HepG2 (cell line): ENCODE results near the gene S100A5. TPM values are rescaled to one million over a fixed set of nuclear protein-coding genes. Genes with fewer than 3 reads are reported as not detected.

Experiments used
- CREM ChIP-seq, 2 experiments: sonication (generic) in 1 of 2; formaldehyde crosslinking in 1 of 2; IDR thresholded peaks; 2 replicates each; pipeline versions ENCODE4 v1.4.0 to v1.6.1; 2016 to 2020; ENCODE audit warnings: antibody characterized with exemption in 1 of 2, mild to moderate bottlenecking in 1 of 2, missing genetic modification reagents in 1 of 2
- HMGA1 ChIP-seq: sonication (generic); formaldehyde crosslinking; conservative IDR thresholded peaks from 2 replicates; pipeline ENCODE4 v1.4.0; 2020; ENCODE audit warnings: missing genetic modification reagents
- HOMEZ ChIP-seq: IDR thresholded peaks from 2 replicates; pipeline ENCODE4 v1.6.1; 2016; ENCODE audit warnings: low read depth
- JUNB ChIP-seq: sonication (generic); formaldehyde crosslinking; IDR thresholded peaks from 2 replicates; pipeline ENCODE4 v1.8.0; 2022; ENCODE audit warnings: missing genetic modification reagents, mild to moderate bottlenecking, borderline replicate concordance
- KDM2A ChIP-seq: sonication (generic); formaldehyde crosslinking; IDR thresholded peaks from 2 replicates; pipeline ENCODE4 v1.4.0; 2020; ENCODE audit warnings: low read depth, missing genetic modification reagents, borderline replicate concordance
- KDM6A ChIP-seq: IDR thresholded peaks from 2 replicates; pipeline ENCODE4 v1.6.1; 2016; ENCODE audit warnings: low read depth
- NFKBIZ ChIP-seq: IDR thresholded peaks from 2 replicates; pipeline ENCODE4 v1.6.1; 2018; ENCODE audit warnings: missing genetic modification reagents, missing compliant biosample characterization
- RARG ChIP-seq: sonication (generic); formaldehyde crosslinking; IDR thresholded peaks from 2 replicates; pipeline ENCODE4 v1.4.0; 2020; ENCODE audit warnings: low read depth, mild to moderate bottlenecking, missing genetic modification reagents
- RXRA ChIP-seq: sonication (generic); formaldehyde crosslinking; IDR thresholded peaks from 2 replicates; pipeline ENCODE4 v1.5.1; 2020; ENCODE audit warnings: missing genetic modification reagents
- TBX3 ChIP-seq: fragments of 450-650 bp; IDR thresholded peaks from 2 replicates; pipeline ENCODE4 v1.6.1; 2017; ENCODE audit warnings: antibody characterized with exemption, mild to moderate bottlenecking, inconsistent platforms, borderline replicate concordance
- ZFP37 ChIP-seq: sonication (generic); formaldehyde crosslinking; IDR thresholded peaks from 2 replicates; pipeline ENCODE4 v1.4.0; 2020; ENCODE audit warnings: missing genetic modification reagents, borderline replicate concordance
- ZFX ChIP-seq: sonication (generic); formaldehyde crosslinking; IDR thresholded peaks from 2 replicates; pipeline ENCODE4 v1.4.0; 2020; ENCODE audit warnings: mild to moderate bottlenecking, low read depth, missing genetic modification reagents, moderate library complexity
- ZNF292 ChIP-seq: sonication (generic); formaldehyde crosslinking; IDR thresholded peaks from 2 replicates; pipeline ENCODE4 v1.8.1; 2022; ENCODE audit warnings: mild to moderate bottlenecking, low read depth, missing genetic modification reagents, borderline replicate concordance
- ZNF788 ChIP-seq: sonication (generic); formaldehyde crosslinking; IDR thresholded peaks from 2 replicates; pipeline ENCODE4 v1.5.0; 2020; ENCODE audit warnings: mild to moderate bottlenecking, missing genetic modification reagents, borderline replicate concordance
- polyA plus RNA-seq, 8 experiments: library from polyadenylated mRNA; depleted of rRNA in 3 of 8; stranded (reverse) in 7 of 8; unstranded in 1 of 8; fragments of >200 nt; fragmentation: Illumina TruSeq in 4 of 8; extraction: Trizol in 4 of 8; gene quantifications; 2 replicates each; pipeline versions ENCODE4 v1.2.1 to v1.2.3, GENCODE V29; 2011 to 2016; ENCODE audit warnings: low read depth in 4 of 8, missing spikeins in 1 of 8, mixed read lengths in 1 of 8; ENCODE audit not compliant: insufficient read depth in 1 of 8
- total RNA-seq, 5 experiments: library from RNA; depleted of rRNA; stranded (reverse); fragments of >200 nt; fragmentation: Illumina TruSeq; extraction: Trizol; gene quantifications; 2 replicates each; pipeline ENCODE4 v1.2.3, GENCODE V29; 2016; ENCODE audit warnings: low read depth in 1 of 5
- TF ChIP-seq, protein P1 (sequence below): sonication (generic); formaldehyde crosslinking; IDR thresholded peaks from 2 replicates; pipeline ENCODE4 v1.4.0; 2020; ENCODE audit warnings: missing genetic modification reagents
- TF ChIP-seq, protein P2 (sequence below): sonication (generic); formaldehyde crosslinking; IDR thresholded peaks from 2 replicates; pipeline ENCODE4 v1.8.0; 2022; ENCODE audit warnings: missing genetic modification reagents, mild to moderate bottlenecking, borderline replicate concordance
- TF ChIP-seq, protein P3 (sequence below): IDR thresholded peaks from 2 replicates; pipeline ENCODE4 v1.6.1; 2018; ENCODE audit warnings: missing genetic modification reagents, mild to moderate bottlenecking, missing compliant biosample characterization

The S100A5 gene
- total and polyA plus RNA-seq, 2 of the 13 experiments (the other 11 are each of a cell fraction or from before 2014, with no cell fraction given) = not detected

- TF ChIP-seq ZFP37 (CRISPR knock-in tag) (no peak), KDM6A (CRISPR knock-in tag) (peak; percentile 46; the same call in 1 of the 2 replicates), TBX3 (no peak; the same call in 1 of the 2 replicates), ZNF788 (CRISPR knock-in tag) (0 out of 2 replicates have a peak, but pooled peaks have one; percentile 12), RXRA (CRISPR knock-in tag) (peak; percentile 78), CREM (IDR thresholded peaks at IDR 0.05) (peak; percentile 35; the same call in 1 of the 2 replicates), CREM (CRISPR knock-in tag; IDR thresholded peaks at IDR 0.05) (no peak), HMGA1 (CRISPR knock-in tag) (no peak), HOMEZ (CRISPR knock-in tag) (0 out of 2 replicates have a peak, but pooled peaks have one; percentile 13), KDM2A (CRISPR knock-in tag) (peak; percentile 24; the same call in 1 of the 2 replicates), ZFX (CRISPR knock-in tag) (peak; percentile 63), ZNF292 (no peak), NFKBIZ (no peak), JUNB (CRISPR knock-in tag) (peak; percentile 95), RARG (CRISPR knock-in tag) (no peak)
- TF ChIP-seq, protein P1, sequence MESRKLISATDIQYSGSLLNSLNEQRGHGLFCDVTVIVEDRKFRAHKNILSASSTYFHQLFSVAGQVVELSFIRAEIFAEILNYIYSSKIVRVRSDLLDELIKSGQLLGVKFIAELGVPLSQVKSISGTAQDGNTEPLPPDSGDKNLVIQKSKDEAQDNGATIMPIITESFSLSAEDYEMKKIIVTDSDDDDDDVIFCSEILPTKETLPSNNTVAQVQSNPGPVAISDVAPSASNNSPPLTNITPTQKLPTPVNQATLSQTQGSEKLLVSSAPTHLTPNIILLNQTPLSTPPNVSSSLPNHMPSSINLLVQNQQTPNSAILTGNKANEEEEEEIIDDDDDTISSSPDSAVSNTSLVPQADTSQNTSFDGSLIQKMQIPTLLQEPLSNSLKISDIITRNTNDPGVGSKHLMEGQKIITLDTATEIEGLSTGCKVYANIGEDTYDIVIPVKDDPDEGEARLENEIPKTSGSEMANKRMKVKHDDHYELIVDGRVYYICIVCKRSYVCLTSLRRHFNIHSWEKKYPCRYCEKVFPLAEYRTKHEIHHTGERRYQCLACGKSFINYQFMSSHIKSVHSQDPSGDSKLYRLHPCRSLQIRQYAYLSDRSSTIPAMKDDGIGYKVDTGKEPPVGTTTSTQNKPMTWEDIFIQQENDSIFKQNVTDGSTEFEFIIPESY (CRISPR knock-in tag) = 0 out of 2 replicates have a peak, but pooled peaks have one; percentile 16
- TF ChIP-seq, protein P2, sequence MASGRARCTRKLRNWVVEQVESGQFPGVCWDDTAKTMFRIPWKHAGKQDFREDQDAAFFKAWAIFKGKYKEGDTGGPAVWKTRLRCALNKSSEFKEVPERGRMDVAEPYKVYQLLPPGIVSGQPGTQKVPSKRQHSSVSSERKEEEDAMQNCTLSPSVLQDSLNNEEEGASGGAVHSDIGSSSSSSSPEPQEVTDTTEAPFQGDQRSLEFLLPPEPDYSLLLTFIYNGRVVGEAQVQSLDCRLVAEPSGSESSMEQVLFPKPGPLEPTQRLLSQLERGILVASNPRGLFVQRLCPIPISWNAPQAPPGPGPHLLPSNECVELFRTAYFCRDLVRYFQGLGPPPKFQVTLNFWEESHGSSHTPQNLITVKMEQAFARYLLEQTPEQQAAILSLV (CRISPR knock-in tag) = 0 out of 2 replicates have a peak, but pooled peaks have one; percentile 41
- TF ChIP-seq, protein P3, sequence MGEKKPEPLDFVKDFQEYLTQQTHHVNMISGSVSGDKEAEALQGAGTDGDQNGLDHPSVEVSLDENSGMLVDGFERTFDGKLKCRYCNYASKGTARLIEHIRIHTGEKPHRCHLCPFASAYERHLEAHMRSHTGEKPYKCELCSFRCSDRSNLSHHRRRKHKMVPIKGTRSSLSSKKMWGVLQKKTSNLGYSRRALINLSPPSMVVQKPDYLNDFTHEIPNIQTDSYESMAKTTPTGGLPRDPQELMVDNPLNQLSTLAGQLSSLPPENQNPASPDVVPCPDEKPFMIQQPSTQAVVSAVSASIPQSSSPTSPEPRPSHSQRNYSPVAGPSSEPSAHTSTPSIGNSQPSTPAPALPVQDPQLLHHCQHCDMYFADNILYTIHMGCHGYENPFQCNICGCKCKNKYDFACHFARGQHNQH = no peak
Observed at GRCh38 chr1:153566414-153567371, 26.0 kb upstream of the S100A5 start (continued).
